SKM-1 (cell line): Measurements from ENCODE around the gene CCL7.

ENCODE experiments used
- DNase-seq: peaks from one replicate; lab custom pipeline; 2025; ENCODE audit not compliant: unreplicated experiment; lab: John Stamatoyannopoulos, UW

The CCL7 gene

DNA sequence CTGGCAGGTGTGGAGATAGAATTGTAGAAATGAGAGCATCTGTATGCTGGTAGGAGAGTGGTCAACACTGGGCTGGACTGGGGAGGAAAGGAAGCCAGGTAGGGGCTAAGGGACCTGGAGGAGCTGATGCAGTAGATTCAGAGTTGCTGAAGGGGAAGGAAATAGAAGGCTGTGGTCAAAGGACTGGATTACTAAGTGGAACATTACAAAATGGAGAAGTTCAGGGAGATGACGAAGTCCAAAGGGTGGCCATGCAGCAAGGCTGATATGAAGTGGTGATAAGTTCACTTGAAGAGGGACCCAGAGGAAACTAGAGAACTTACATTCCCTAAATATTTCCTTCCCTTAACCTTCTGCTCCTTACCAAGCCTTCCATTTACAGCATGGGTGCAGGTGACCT is 23.6 kb upstream of the CCL7 start:
- peak; percentile 85 for DNase-seq

DNA sequence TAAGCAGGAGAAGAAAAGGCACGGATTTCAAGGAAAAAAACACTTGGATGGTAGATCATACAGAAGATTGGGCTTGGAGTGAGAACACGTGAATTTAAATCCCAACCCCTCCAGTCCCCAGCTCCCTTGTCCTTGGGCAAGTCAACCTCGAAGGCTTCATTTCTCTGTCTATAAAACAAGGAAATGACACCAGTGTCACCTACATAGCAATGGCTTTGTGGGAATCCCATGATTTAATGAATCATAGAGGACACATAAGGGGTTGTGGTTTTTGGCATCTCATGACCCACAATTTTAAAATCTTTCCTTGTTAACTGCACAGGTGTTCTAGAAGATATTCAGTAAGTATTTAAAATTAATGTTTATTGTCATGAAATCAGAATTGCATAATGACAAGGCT is 23.1 kb upstream of the CCL7 start:
- DNase-seq: no peak

GRCh38 chr17:34248511-34249024 is 21.5 kb upstream of the CCL7 start:
- no peak for DNase-seq

GRCh38 chr17:34249061-34249460 is 21.0 kb upstream of the CCL7 start:
- no peak for DNase-seq

GRCh38 chr17:34249478-34249877 is 20.5 kb upstream of the CCL7 start:
- no peak for DNase-seq

GRCh38 chr17:34251186-34251585 is 18.8 kb upstream of the CCL7 start:
- DNase-seq: no peak

DNA sequence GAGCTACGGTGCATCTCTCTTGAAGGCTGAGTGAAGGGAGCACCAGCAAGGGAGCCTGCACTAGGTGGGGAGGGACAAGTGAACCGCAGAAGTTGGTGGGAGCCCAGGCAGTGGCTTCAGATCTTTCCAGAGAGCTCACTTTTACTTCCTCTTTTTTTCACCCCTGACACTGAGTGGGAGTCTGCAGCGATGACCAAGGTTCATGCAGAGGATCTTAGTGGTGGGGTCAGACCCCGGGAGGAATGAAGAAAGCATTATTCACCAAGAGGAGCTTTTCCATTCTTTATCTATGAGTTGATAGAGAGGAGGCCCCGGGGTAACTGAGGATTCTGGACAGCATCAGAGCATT is 18.0 kb upstream of the CCL7 start:
- DNase-seq: peak; percentile 52

GRCh38 chr17:34252444-34253138 is 17.4 kb upstream of the CCL7 start:
- no peak for DNase-seq

DNA sequence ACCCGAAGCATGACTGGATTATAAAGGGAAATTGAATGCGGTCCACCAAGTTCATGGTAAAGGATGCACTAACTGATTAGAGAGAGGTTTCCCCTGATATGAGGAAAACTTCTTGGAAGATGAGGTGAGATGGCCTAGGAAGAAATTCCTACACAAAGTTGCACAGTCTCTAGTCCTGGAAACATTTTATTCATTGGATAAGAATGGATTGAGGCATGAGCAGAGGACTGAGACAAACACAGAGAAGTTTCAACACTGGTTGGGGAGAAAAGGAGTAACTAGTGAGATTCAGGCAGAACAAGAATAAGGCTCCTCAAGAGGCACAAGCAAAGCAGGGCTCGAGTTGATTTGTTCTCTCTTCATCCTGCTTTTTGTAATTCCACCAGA is 16.9 kb upstream of the CCL7 start:
- DNase-seq: no peak

DNA sequence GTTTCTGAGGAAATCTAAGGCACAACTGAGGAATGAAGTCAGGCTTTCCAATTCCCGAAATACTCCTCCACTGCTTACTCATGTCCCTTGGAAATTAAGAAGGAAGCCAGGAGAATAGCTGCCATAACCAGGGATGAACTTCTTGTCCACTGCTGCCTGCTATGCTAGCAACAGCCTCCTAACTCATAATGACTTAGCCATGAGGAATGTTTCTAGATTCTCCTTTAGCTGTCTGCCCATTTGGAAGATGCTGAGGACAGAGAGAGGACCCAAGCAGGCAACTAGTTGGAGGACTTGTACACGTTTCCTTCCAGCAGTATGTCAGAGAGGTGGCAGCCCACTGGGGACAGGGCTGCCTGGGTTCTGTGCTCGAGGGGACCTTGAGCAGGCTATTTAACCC is 15.9 kb upstream of the CCL7 start:
- DNase-seq: no peak

GRCh38 chr17:34254651-34255380 is 15.2 kb upstream of the CCL7 start, which contains the start of gene CCL2:
Gene CCL2 (plus strand): TSS chr17:34255285. CDS start chr17:34255350, 65 bp downstream.
- no peak for DNase-seq

GRCh38 chr17:34255381-34255732 is 14.7 kb upstream of the CCL7 start:
- no peak for DNase-seq

DNA sequence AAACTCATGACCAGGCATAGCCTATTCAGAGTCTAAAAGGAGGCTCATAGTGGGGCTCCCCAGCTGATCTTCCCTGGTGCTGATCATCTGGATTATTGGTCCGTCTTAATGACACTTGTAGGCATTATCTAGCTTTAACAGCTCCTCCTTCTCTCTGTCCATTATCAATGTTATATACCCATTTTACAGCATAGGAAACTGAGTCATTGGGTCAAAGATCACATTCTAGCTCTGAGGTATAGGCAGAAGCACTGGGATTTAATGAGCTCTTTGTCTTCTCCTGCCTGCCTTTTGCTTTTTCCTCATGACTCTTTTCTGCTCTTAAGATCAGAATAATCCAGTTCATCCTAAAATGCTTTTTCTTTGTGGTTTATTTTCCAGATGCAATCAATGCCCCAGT is 14.2 kb upstream of the CCL7 start:
- DNase-seq: no peak

DNA sequence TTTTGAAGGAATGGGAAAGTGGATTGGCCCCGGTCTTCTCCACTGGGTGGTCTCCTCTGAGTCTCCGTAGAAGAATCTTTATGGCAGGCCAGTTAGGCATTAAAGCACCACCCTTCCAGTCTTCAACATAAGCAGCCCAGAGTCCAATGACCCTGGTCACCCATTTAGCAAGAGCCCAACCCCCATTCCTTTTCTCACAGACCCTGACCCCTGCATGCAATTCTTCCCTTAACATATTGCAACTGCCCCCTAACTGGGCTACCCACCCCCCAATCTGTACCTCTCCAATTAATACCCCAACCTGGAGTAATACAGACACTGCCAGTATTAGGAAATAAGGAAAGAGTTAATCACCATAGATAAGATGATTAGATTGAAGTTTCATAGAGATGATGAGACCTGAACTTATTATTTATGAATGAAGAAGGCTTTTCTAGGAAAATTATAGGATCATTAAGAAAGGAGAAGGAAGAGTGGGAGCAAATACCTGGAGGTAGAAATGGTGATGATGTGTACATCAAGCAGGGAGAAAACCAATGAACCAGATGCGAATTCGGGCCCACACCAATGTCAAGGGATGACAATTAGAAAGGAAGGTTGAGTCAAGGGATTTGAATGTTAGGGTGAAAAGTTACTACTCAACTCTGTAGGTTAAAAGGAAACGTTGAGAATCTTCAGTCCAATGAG is 12.6 kb upstream of the CCL7 start:
- no peak for DNase-seq

DNA sequence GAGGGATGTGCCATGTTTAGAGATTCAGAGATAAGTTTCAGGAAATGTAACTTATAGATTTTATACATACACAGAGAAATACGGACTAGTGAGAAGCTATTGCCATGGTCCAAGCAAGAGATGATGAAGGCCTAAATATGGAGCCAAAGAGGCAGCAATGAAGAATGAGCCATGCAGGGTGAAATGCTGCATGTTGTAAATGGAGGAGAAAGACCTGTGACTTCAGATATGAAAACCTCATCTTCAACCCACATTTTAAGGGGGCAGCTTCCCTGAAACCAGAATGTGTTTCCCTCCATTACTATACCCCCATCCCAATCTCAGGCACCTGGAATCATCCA is 12.1 kb upstream of the CCL7 start:
- DNase-seq: no peak

- no peak for DNase-seq
These were observed 10.9 kb upstream of the CCL7 start for GRCh38 chr17:34259146-34259545.

DNA sequence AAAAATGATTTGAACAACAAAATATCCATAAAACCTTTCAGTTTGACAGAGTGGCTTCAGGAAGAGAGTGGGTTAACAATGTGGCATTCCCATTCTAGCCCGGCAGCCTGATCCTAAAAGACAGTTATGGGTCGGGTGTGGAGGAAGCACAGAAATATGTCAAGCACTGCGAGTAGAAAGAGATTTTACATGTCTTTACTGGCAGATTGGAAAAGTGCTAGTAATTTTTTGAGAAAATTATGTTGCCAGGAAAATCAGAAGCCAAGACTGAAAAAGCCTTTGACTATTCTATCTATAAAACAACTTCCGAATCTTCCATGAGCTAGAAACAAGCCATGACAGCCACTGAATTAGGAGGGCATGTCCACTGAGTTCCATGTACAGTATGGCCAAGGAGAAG is 9.2 kb upstream of the CCL7 start:
- DNase-seq: no peak

DNA sequence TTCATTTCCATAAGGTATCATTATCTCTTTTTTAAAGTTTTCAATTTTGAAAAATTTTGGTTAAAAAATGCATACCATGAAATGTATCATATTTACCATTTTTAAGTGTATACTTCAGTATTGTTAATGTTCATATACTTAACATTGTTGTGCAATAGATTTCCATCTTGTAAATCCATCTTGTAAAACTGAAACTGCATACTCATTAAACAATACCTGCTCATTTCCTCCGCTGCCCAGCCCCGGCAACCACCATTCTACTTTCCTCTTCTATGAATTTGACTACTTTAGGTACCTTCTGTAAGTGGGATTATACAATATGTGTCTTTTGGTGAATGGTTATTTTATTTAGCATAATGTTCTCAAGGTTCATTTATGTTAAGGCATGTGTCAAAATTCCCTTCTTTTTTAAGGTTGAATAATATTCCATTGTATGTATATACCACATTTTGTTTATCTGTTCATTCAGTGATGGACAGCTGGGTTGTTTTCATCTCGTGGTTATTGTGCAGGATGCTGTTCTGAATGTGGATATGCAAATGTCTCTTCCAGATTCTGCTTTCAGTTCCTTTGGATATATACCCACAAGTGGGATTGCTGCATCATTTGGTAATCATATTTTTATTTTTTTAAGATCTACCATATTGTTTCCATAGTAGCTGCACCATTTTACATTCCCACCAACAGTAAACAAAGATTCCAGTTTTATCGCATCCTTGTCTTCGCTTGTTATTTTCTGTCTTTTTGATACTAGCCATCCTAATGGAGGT is 8.3 kb upstream of the CCL7 start:
- DNase-seq: no peak

- DNase-seq: no peak
These were observed 4.3 kb upstream of the CCL7 start for GRCh38 chr17:34265711-34266110.

GRCh38 chr17:34275881-34276280 is 5.9 kb downstream of the CCL7 start:
- DNase-seq: no peak

GRCh38 chr17:34276826-34277225 is 6.8 kb downstream of the CCL7 start:
- DNase-seq: no peak

DNA sequence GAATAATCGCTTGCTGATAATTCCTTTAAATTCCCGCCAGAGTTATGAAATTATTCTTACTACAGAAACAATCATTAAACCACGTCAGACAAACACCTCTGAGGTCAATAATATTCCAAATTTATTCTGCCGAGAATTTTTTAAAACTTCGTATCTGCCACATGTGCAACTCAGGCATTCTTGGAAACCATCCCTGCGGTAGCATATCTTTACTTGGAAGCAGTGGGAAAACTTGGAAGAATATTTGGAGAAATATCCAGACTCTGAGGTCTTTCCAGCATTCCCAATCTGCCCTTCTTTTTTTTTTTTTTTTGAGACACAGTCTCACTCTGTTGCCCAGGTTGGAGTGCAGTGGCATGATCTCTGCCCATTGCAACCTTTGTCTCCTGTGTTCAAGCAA is 13.6 kb downstream of the CCL7 start:
- DNase-seq: no peak
